IMR-90 (cell line): Measurements from ENCODE around the gene ANO1. TPM values are rescaled to one million over a fixed set of nuclear protein-coding genes. Genes with fewer than 3 reads are reported as not detected.

Experiments used
- ATAC-seq: fragments of 200-7000 bp; cut with Tn5 transposase; 2 replicates; pipeline ENCODE4 v1.9.1; 2020; ENCODE audit warnings: low read depth, mild to moderate bottlenecking, moderate library complexity
- BruUV-seq: library from RNA; stranded (reverse); fragments of 400-500 nt; replicated peaks from 2 replicates; lab custom pipeline; 2021; lab: Mats Ljungman, UMichigan
- CTCF ChIA-PET: fragments of 300-600 bp; formaldehyde crosslinking; extraction: SDS; loops from one replicate; lab custom pipeline; 2021; ENCODE audit warnings: antibody characterized with exemption; lab: Yijun Ruan, JAX
- POLR2A ChIA-PET: fragments of 300-600 bp; sonication (Branson Sonifier 250); formaldehyde crosslinking; loops from one replicate; lab custom pipeline; 2022; ENCODE audit warnings: antibody characterized with exemption; ENCODE audit not compliant: unreplicated experiment; lab: Charles Lee
- DNase-seq: peaks from one replicate; pipeline ENCODE4 v3.0.0; 2013
- H2AFZ ChIP-seq: replicated peaks from 2 replicates; pipeline ENCODE3; 2013; ENCODE audit warnings: low read length, mild to moderate bottlenecking; ENCODE audit not compliant: poor library complexity
- H2AK5ac ChIP-seq: 2 replicates; pipeline ENCODE4 v1.6.1; 2013; ENCODE audit warnings: low read depth, low read length, inconsistent platforms
- H2AK9ac ChIP-seq: replicated peaks from 2 replicates; pipeline ENCODE3; 2013; ENCODE audit warnings: mild to moderate bottlenecking, low read depth, low read length, moderate library complexity; ENCODE audit not compliant: poor library complexity
- H2BK120ac ChIP-seq: 2 replicates; pipeline ENCODE4 v1.6.1; 2013; ENCODE audit warnings: low read depth, low read length, inconsistent platforms
- H2BK15ac ChIP-seq: 3 replicates; pipeline ENCODE4 v1.6.1; 2013; ENCODE audit warnings: low read depth, low read length, inconsistent platforms
- H2BK20ac ChIP-seq: 2 replicates; pipeline ENCODE4 v1.6.1; 2013; ENCODE audit warnings: low read depth, mild to moderate bottlenecking, inconsistent platforms, low read length, moderate library complexity
- H2BK5ac ChIP-seq: 2 replicates; pipeline ENCODE4 v1.6.1; 2013; ENCODE audit warnings: mild to moderate bottlenecking, low read depth, low read length, inconsistent platforms; ENCODE audit not compliant: poor library complexity, severe bottlenecking
- H3K14ac ChIP-seq: replicated peaks from 2 replicates; pipeline ENCODE4 v1.6.1; 2013; ENCODE audit warnings: low read depth, low read length, inconsistent platforms
- H3K18ac ChIP-seq: 2 replicates; pipeline ENCODE4 v1.6.1; 2013; ENCODE audit warnings: low read depth, low read length, control low read depth
- H3K23ac ChIP-seq: 2 replicates; pipeline ENCODE4 v1.6.1; 2013; ENCODE audit warnings: low read depth, low read length, inconsistent platforms
- H3K27ac ChIP-seq: 2 replicates; pipeline ENCODE4 v1.5.1; 2013; ENCODE audit warnings: mild to moderate bottlenecking, control low read depth, low read length; ENCODE audit not compliant: insufficient read depth
- H3K27me3 ChIP-seq: 2 replicates; pipeline ENCODE4 v1.6.1; 2013; ENCODE audit warnings: low read length; ENCODE audit not compliant: control insufficient read depth, insufficient read depth
- H3K36me3 ChIP-seq: 2 replicates; pipeline ENCODE4 v1.6.1; 2013; ENCODE audit warnings: low read length, mixed read lengths; ENCODE audit not compliant: control insufficient read depth, insufficient read depth
- H3K4ac ChIP-seq: 2 replicates; pipeline ENCODE4 v1.6.1; 2013; ENCODE audit warnings: low read depth, low read length, inconsistent platforms
- H3K4me1 ChIP-seq: 2 replicates; pipeline ENCODE4 v1.6.1; 2013; ENCODE audit warnings: low read length, mixed read lengths; ENCODE audit not compliant: control insufficient read depth, insufficient read depth
- H3K4me2 ChIP-seq: 2 replicates; pipeline ENCODE4 v1.6.1; 2013; ENCODE audit warnings: low read depth, mild to moderate bottlenecking, control low read depth, low read length, moderate library complexity
- H3K4me3 ChIP-seq: 2 replicates; pipeline ENCODE4 v1.5.1; 2013; ENCODE audit warnings: low read depth, mild to moderate bottlenecking, control low read depth, low read length, moderate library complexity; ENCODE audit not compliant: insufficient read depth
- H3K56ac ChIP-seq: 2 replicates; pipeline ENCODE4 v1.6.1; 2013; ENCODE audit warnings: low read length, inconsistent platforms; ENCODE audit not compliant: insufficient read depth; ENCODE audit errors: extremely low read depth
- H3K79me1 ChIP-seq, 2 experiments: 2 replicates each; pipeline ENCODE4 v1.6.1; 2013; ENCODE audit warnings: low read length in 2 of 2, inconsistent platforms in 1 of 2, low read depth in 1 of 2
- H3K9ac ChIP-seq: 2 replicates; pipeline ENCODE4 v1.6.1; 2013; ENCODE audit warnings: low read depth, low read length, control low read depth
- H3K9me1 ChIP-seq: 2 replicates; pipeline ENCODE4 v1.6.1; 2013; ENCODE audit warnings: low read length, inconsistent platforms; ENCODE audit not compliant: insufficient read depth
- H3K9me3 ChIP-seq: 2 replicates; pipeline ENCODE4 v1.6.1; 2013; ENCODE audit warnings: low read length; ENCODE audit not compliant: control insufficient read depth, insufficient read depth
- H4K20me1 ChIP-seq: 2 replicates; pipeline ENCODE4 v1.6.1; 2013; ENCODE audit warnings: low read length, inconsistent platforms; ENCODE audit not compliant: insufficient read depth
- H4K5ac ChIP-seq: 2 replicates; pipeline ENCODE4 v1.6.1; 2013; ENCODE audit warnings: mild to moderate bottlenecking, low read depth, low read length, control low read depth
- H4K8ac ChIP-seq, 2 experiments: 2 replicates each; pipeline ENCODE4 v1.6.1; 2013; ENCODE audit warnings: low read depth in 2 of 2, low read length in 2 of 2, control low read depth in 1 of 2, inconsistent platforms in 1 of 2
- H4K91ac ChIP-seq: 2 replicates; pipeline ENCODE4 v1.6.1; 2013; ENCODE audit warnings: low read depth, low read length, inconsistent platforms; ENCODE audit not compliant: insufficient read depth
- BHLHE40 ChIP-seq: fragments of 150-350 bp; IDR thresholded peaks from 2 replicates; pipeline ENCODE4 v1.6.1; 2016; ENCODE audit warnings: mild to moderate bottlenecking, low read depth, low read length
- CEBPB ChIP-seq: IDR thresholded peaks from 2 replicates; pipeline ENCODE4 v1.6.1; 2012; ENCODE audit warnings: low read depth, low read length, improper control_type of control experiment
- CHD1 ChIP-seq: IDR thresholded peaks from 2 replicates; pipeline ENCODE4 v1.6.1; 2012; ENCODE audit warnings: low read depth, low read length, improper control_type of control experiment
- CTCF ChIP-seq: conservative IDR thresholded peaks from 2 replicates; pipeline ENCODE4 v1.5.1; 2012; ENCODE audit warnings: mild to moderate bottlenecking, low read depth, low read length, improper control_type of control experiment
- ELK1 ChIP-seq: fragments of 150-350 bp; IDR thresholded peaks from 2 replicates; pipeline ENCODE4 v1.6.1; 2016; ENCODE audit warnings: low read depth, mild to moderate bottlenecking, low read length, moderate library complexity, borderline replicate concordance
- FOS ChIP-seq: fragments of 150-350 bp; IDR thresholded peaks from 2 replicates; pipeline ENCODE4 v1.6.1; 2016; ENCODE audit warnings: low read depth, low read length
- MAFK ChIP-seq: IDR thresholded peaks from 2 replicates; pipeline ENCODE4 v1.6.1; 2012; ENCODE audit warnings: low read depth, low read length, improper control_type of control experiment
- MAZ ChIP-seq: IDR thresholded peaks from 2 replicates; pipeline ENCODE4 v1.6.1; 2012; ENCODE audit warnings: low read depth, mild to moderate bottlenecking, low read length, improper control_type of control experiment, moderate library complexity, borderline replicate concordance
- MXI1 ChIP-seq: IDR thresholded peaks from 2 replicates; pipeline ENCODE4 v1.6.1; 2012; ENCODE audit warnings: low read depth, mild to moderate bottlenecking, low read length, moderate library complexity, borderline replicate concordance
- NFE2L2 ChIP-seq: fragments of 150-350 bp; IDR thresholded peaks from 2 replicates; pipeline ENCODE4 v1.6.1; 2016; ENCODE audit warnings: low read depth, mild to moderate bottlenecking, low read length
- POLR2A ChIP-seq: IDR thresholded peaks from 2 replicates; pipeline ENCODE4 v1.6.1; 2012; ENCODE audit warnings: mild to moderate bottlenecking, low read depth, low read length
- RAD21 ChIP-seq: IDR thresholded peaks from 2 replicates; pipeline ENCODE4 v1.6.1; 2012; ENCODE audit warnings: low read length, improper control_type of control experiment
- RCOR1 ChIP-seq: IDR thresholded peaks from 2 replicates; pipeline ENCODE4 v1.6.1; 2012; ENCODE audit warnings: mild to moderate bottlenecking, low read length, improper control_type of control experiment; ENCODE audit not compliant: insufficient replicate concordance
- RFX5 ChIP-seq: IDR thresholded peaks from 2 replicates; pipeline ENCODE4 v1.8.0; 2012; ENCODE audit warnings: low read depth, mild to moderate bottlenecking, low read length, moderate library complexity
- SMC3 ChIP-seq: fragments of 150-350 bp; IDR thresholded peaks from 2 replicates; pipeline ENCODE4 v1.6.1; 2016; ENCODE audit warnings: low read depth, mild to moderate bottlenecking, antibody characterized with exemption, low read length, moderate library complexity
- WGBS, 2 experiments: methylation state at CpG; one replicate each; pipeline versions ENCODE4 v1.1.5 to v1.1.7; 2013; ENCODE audit warnings: missing lambda C conversion rate in 2 of 2; ENCODE audit not compliant: insufficient read length in 1 of 2; ENCODE audit errors: extremely low coverage in 2 of 2; 5-methylcytosine and 5-hydroxymethylcytosine counted together
- dilution Hi-C: fragments of 300-500 bp; cut with HindIII; formaldehyde crosslinking; loops from one replicate; pipeline ENCODE4 v1.14.3; 2018; ENCODE audit warnings: low sequenced_read_pairs; ENCODE audit not compliant: unreplicated experiment
- in situ Hi-C: fragments of 300-500 bp; cut with MboI; formaldehyde crosslinking; loops from 3 replicates; pipeline ENCODE4 v1.14.3; 2019; ENCODE audit warnings: low sequenced_read_pairs, inconsistent platforms, mixed read lengths
- intact Hi-C: fragments of 100-400 bp; cut with micrococcal nuclease; formaldehyde crosslinking; loops from 2 replicates; pipeline ENCODE4 v1.10.0; 2022
- polyA plus RNA-seq, 3 experiments: library from polyadenylated mRNA; depleted of rRNA; stranded (reverse); fragments of >200 nt; gene quantifications; 2 replicates each; pipeline ENCODE4 v1.2.3, GENCODE V29; 2012; ENCODE audit warnings: low replicate concordance in 1 of 3
- total RNA-seq: library from RNA; depleted of rRNA; stranded (reverse); fragments of >200 nt; gene quantifications from 2 replicates; pipeline ENCODE4 v1.2.3, GENCODE V29; 2012
- TF ChIP-seq, protein P1 (sequence below): fragments of 150-350 bp; IDR thresholded peaks from 2 replicates; pipeline ENCODE4 v1.6.1; 2017; ENCODE audit warnings: mild to moderate bottlenecking, antibody characterized with exemption, low read length, low read depth

The ANO1 gene
- total and polyA plus RNA-seq, 2 of the 4 experiments (the other 2 are of a cell fraction), result 4.1 to 10.7 TPM

- in situ Hi-C loops, result no loop called here
- no peak overlapping the region for H3K18ac ChIP-seq
- H3K23ac ChIP-seq, result no peak overlapping the region
- POLR2A ChIA-PET, result no interaction called here
- intact Hi-C loops, result no loop called here
- TF ChIP-seq, protein P1, sequence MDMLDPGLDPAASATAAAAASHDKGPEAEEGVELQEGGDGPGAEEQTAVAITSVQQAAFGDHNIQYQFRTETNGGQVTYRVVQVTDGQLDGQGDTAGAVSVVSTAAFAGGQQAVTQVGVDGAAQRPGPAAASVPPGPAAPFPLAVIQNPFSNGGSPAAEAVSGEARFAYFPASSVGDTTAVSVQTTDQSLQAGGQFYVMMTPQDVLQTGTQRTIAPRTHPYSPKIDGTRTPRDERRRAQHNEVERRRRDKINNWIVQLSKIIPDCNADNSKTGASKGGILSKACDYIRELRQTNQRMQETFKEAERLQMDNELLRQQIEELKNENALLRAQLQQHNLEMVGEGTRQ, result no peak
- TF ChIP-seq RAD21, result no peak
- TF ChIP-seq CTCF, result no peak
- TF ChIP-seq POLR2A, result no peak
- no peak for TF ChIP-seq RFX5
- TF ChIP-seq MAFK, result no peak
- no peak for TF ChIP-seq BHLHE40
- TF ChIP-seq ELK1, result no peak
- TF ChIP-seq CEBPB, result no peak
- no peak for TF ChIP-seq CHD1
- no peak for TF ChIP-seq NFE2L2
- TF ChIP-seq MXI1, result no peak
- no peak for TF ChIP-seq SMC3
- TF ChIP-seq FOS, result no peak
- no peak for TF ChIP-seq RCOR1
- TF ChIP-seq MAZ, result no peak
- no peak overlapping the region for H3K14ac ChIP-seq
- H3K56ac ChIP-seq, result no peak overlapping the region
- no peak overlapping the region for H3K4me2 ChIP-seq
- H2BK5ac ChIP-seq, result no peak overlapping the region
- no peak overlapping the region for H2BK20ac ChIP-seq
- H4K5ac ChIP-seq, result no peak overlapping the region
- H2BK120ac ChIP-seq, result no peak overlapping the region
- H4K91ac ChIP-seq, result no peak overlapping the region
- peaks cover 0 to 37% of the 10 kb centered on the region in 2 experiments; a peak in 2 of 4 replicates for H3K79me1 ChIP-seq
- no peak overlapping the region for H3K9ac ChIP-seq
- peak overlapping the region; percentile 35; the same call in 1 of the 2 replicates for H3K4ac ChIP-seq
- no peaks in the 10 kb centered on the region for H3K9me3 ChIP-seq
- H2BK15ac ChIP-seq, result no peak overlapping the region
- H2AK9ac ChIP-seq, result no peak overlapping the region
- no peak overlapping the region; the same call in 1 of the 2 replicates for H2AK5ac ChIP-seq
- no peak overlapping the region for H3K27ac ChIP-seq
- no peak overlapping the region for H3K4me3 ChIP-seq
- DNase-seq, result no peak
- peaks cover 4% of the 10 kb centered on the region; the same call in 1 of the 2 replicates for H4K20me1 ChIP-seq
- CTCF ChIA-PET, result no interaction called here
- no peak for ATAC-seq
- peaks cover under 1% of the 10 kb centered on the region; the same call in 1 of the 2 replicates for H3K27me3 ChIP-seq
- H3K4me1 ChIP-seq, result peaks cover 5% of the 10 kb centered on the region; the same call in 1 of the 2 replicates
- 0 out of 2 replicates have a peak, but pooled peaks cover 4% of the 10 kb centered on the region for H3K9me1 ChIP-seq
- BruUV-seq, result no TSS peak
- H3K36me3 ChIP-seq, result no peaks in the 10 kb centered on the region
- no CpG with 5 or more reads among the region's 4 CpGs for WGBS, 2 experiments
- no peak overlapping the region for H4K8ac ChIP-seq
- dilution Hi-C loops, result no loop called here
- H2AFZ ChIP-seq, result no peak overlapping the region
These were observed 14.6 kb upstream of the ANO1 start for GRCh38 chr11:70063555-70063954.
